Measurements from ENCODE around the gene PTPRN2. TPM values are rescaled to one million over a fixed set of nuclear protein-coding genes. Genes with fewer than 3 reads are reported as not detected.

PTPRN2 gene
- total RNA-seq, 2 donors from 2014 or later = 26.1 to 55.5 TPM

DNA sequence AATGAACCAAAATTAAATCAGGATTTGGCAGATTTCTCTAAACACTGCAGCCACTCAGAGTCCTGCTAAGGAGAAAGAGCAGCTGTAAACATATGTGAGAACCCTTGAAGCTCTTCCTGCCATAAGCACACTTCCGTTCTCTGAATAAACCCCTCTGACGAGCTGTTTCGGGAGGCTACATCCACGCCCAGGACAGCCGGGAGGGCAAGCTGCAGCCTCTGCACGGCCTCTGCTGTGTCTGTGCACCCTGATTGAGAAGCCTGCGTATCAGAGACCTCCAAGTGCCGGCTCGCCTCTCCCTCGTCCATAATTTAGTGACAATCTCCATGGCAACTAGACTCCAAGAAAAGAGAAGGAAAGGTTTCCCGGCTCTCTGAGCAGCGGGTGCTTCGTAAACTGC, 114.4 kb downstream of the PTPRN2 start:
- WGBS = 32% methylated on average over 13 of the region's 13 CpGs
- Histone ChIP-seq H3K4me3 (no peak overlapping the region), H3K36me3 (no peaks in the 10 kb centered on the region), H3K4me1 (replicated peaks) (no peaks in the 10 kb centered on the region), H3K27me3 (replicated peaks; ENCODE audit: insufficient read depth) (no peaks in the 10 kb centered on the region), H3K27ac (no peak overlapping the region), H3K9me3 (no peaks in the 10 kb centered on the region)
- no peak for DNase-seq (ENCODE audit: low spot score)
- TF ChIP-seq POLR2A (IDR thresholded peaks at IDR 0.05) (no peak), POLR2AphosphoS5 (IDR thresholded peaks at IDR 0.05) (no peak)
- TF ChIP-seq, protein P1, sequence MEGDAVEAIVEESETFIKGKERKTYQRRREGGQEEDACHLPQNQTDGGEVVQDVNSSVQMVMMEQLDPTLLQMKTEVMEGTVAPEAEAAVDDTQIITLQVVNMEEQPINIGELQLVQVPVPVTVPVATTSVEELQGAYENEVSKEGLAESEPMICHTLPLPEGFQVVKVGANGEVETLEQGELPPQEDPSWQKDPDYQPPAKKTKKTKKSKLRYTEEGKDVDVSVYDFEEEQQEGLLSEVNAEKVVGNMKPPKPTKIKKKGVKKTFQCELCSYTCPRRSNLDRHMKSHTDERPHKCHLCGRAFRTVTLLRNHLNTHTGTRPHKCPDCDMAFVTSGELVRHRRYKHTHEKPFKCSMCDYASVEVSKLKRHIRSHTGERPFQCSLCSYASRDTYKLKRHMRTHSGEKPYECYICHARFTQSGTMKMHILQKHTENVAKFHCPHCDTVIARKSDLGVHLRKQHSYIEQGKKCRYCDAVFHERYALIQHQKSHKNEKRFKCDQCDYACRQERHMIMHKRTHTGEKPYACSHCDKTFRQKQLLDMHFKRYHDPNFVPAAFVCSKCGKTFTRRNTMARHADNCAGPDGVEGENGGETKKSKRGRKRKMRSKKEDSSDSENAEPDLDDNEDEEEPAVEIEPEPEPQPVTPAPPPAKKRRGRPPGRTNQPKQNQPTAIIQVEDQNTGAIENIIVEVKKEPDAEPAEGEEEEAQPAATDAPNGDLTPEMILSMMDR (IDR thresholded peaks at IDR 0.05) = no peak
- intact Hi-C loops (cut with DNase I) = no loop called here

DNA sequence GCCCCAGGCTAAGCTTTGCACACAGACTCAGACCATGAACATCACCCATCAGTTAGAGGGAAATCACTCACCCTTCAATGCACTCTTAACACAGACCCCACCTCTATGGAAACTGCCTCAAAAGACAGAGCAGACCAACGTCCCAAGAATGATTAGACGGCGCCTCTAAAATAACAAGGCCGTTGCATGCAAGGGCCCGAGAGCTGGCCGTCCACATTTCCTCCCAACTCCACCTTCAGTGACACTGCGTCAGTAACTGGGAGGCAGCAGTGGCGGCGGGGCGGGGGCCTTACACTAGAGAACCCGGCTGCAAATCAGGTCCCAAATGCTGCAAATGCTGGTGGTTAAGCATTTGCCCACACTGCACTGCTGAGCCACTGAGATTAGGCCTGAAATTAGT, 115.0 kb downstream of the PTPRN2 start:
- TF ChIP-seq POLR2AphosphoS5 (IDR thresholded peaks at IDR 0.05) = no peak
- TF ChIP-seq, protein P1 (IDR thresholded peaks at IDR 0.05) = no peak
- TF ChIP-seq POLR2A (IDR thresholded peaks at IDR 0.05) = no peak
- WGBS = 93% methylated on average over 11 of the region's 11 CpGs
- intact Hi-C loops (cut with DNase I) = no loop called here

DNA sequence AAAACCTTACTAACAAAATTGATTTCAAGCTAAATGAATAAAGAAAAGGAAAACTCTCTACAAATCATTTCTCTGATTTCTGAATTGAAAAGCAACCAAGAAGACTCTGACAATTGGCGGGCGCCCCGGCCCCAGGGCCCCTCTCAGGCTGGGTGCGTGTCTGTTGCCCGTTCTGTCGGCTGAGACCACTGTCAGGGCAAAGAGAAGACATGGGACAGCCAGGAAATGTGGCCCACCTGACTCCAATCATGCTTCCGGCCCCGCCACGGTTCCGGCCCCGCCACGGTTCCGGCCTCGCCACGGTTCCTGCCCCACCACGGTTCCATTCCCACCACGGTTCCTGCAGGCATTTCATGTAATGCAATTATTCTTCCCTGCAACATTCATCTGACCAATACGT, 115.9 kb downstream of the PTPRN2 start:
- no peak overlapping the region for H3K4me3 ChIP-seq
- intact Hi-C loops (cut with DNase I) = no loop called here
- no peaks in the 10 kb centered on the region for H3K36me3 ChIP-seq
- no peaks in the 10 kb centered on the region for H3K9me3 ChIP-seq
- no peak overlapping the region for H3K27ac ChIP-seq
- no peaks in the 10 kb centered on the region for H3K27me3 ChIP-seq (replicated peaks; ENCODE audit: insufficient read depth)
- no peaks in the 10 kb centered on the region for H3K4me1 ChIP-seq (replicated peaks)
- 94% methylated on average over 18 of the region's 18 CpGs for WGBS
- no peak for DNase-seq (ENCODE audit: low spot score)
- TF ChIP-seq, protein P1 (IDR thresholded peaks at IDR 0.05) = no peak
- TF ChIP-seq POLR2A (IDR thresholded peaks at IDR 0.05) (no peak), POLR2AphosphoS5 (IDR thresholded peaks at IDR 0.05) (no peak)

More for the DNA sequence above, 115.0 kb downstream of the PTPRN2 start:
- H3K4me3 ChIP-seq = no peak overlapping the region
- H3K4me1 ChIP-seq (replicated peaks) = no peaks in the 10 kb centered on the region
- no peaks in the 10 kb centered on the region for H3K27me3 ChIP-seq (replicated peaks; ENCODE audit: insufficient read depth)
- H3K9me3 ChIP-seq = no peaks in the 10 kb centered on the region
- no peaks in the 10 kb centered on the region for H3K36me3 ChIP-seq
- DNase-seq (ENCODE audit: low spot score) = no peak
- no peak overlapping the region for H3K27ac ChIP-seq

DNA sequence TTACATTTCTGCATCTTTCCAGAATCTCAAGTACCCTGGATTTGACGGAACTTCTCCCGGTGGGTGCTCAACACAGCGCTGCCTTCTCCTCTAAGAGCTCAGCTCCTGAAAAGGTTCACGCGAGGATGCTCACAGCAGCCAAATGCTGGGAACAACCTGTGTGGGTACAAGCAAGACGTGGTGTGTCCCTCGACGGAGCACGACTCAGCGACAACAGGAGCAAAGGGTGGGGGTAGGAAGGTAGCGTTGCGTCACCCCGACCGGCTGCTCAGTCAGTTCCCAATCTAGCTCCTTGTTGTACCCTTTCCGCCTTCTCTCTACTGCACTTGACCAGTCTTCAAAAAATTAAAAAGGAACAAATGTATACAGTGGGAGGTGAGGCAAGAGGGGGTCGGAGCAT, 117.3 kb downstream of the PTPRN2 start:
- intact Hi-C loops (cut with DNase I) = no loop called here
- WGBS = 90% methylated on average over 16 of the region's 16 CpGs
- Histone ChIP-seq H3K27ac (no peak overlapping the region), H3K4me1 (replicated peaks) (no peaks in the 10 kb centered on the region), H3K27me3 (replicated peaks; ENCODE audit: insufficient read depth) (no peaks in the 10 kb centered on the region), H3K9me3 (no peaks in the 10 kb centered on the region), H3K4me3 (no peak overlapping the region), H3K36me3 (no peaks in the 10 kb centered on the region)
- TF ChIP-seq POLR2AphosphoS5 (IDR thresholded peaks at IDR 0.05) = no peak
- TF ChIP-seq, protein P1 (IDR thresholded peaks at IDR 0.05) = no peak
- TF ChIP-seq POLR2A (IDR thresholded peaks at IDR 0.05) = no peak
- DNase-seq (ENCODE audit: low spot score) = no peak

DNA sequence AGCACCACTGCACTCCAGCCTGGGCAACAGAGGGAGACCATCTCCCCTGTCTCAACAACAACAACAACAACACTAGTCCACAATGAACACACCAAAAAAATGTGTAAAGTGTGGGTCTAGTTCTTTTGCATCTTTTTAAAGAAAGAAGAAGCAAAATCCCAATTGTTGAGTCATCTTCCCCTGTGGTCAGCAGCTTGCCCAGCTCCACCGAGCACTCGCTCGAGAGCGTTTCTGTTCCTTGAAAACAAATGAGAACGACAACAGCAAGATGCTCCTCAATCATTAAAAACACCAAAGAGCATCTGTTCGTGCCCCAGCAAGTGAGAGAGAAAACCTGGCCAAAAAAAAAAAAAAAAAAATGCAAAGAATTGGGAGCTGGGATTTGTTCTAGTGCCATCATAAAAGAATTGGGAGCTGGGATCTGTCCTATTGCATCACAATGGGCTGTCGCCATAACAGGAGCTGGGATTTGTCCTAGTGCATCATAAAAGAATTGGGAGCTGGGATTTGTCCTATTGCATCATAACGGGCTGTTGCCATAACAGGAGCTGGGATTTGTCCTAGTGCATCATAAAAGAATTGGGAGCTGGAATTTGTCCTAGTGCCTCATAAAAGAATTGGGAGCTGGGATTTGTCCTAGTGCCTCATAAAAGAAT, 118.1 kb downstream of the PTPRN2 start:
- H3K27ac ChIP-seq = no peak overlapping the region
- TF ChIP-seq POLR2A (IDR thresholded peaks at IDR 0.05) (no peak), POLR2AphosphoS5 (IDR thresholded peaks at IDR 0.05) (no peak)
- TF ChIP-seq, protein P1 (IDR thresholded peaks at IDR 0.05) = no peak
- no peak for DNase-seq (ENCODE audit: low spot score)
- WGBS = 66% methylated on average over 8 of the region's 8 CpGs
- no peak overlapping the region for H3K4me3 ChIP-seq
- H3K36me3 ChIP-seq = no peaks in the 10 kb centered on the region
- H3K9me3 ChIP-seq = no peaks in the 10 kb centered on the region
- H3K4me1 ChIP-seq (replicated peaks) = no peaks in the 10 kb centered on the region
- no peaks in the 10 kb centered on the region for H3K27me3 ChIP-seq (replicated peaks; ENCODE audit: insufficient read depth)
- intact Hi-C loops (cut with DNase I) = no loop called here
